Measurements from ENCODE around the gene NPHS1.
A peak's percentile ranks its signal among the peaks of the same experiment; 100 is the strongest.

The NPHS1 gene

DNA sequence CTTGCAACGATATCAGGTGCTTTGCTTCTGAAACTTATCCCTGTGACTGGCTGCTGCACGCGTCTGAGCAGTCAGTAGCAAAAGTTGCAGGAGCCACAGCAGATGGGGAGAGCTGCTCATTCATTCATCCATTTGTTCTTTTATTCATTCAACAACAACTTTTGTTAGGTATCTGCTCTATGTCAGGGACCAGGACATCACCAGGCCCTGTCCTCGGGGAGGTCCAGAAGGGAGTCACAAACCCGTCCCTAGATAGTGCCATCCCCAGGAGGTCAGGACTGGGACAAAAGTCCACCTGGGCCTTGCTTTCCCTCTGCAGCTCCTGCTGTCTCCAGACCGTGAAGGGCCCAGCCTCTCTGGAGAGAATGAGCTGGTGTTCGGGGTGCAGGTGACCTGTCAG, 74.3 kb downstream of the NPHS1 start:
- no peak for DNase-seq (ENCODE audit: low read depth)
- no peak for TF ChIP-seq MYC (IDR thresholded peaks at IDR 0.05; ENCODE audit: low read depth, low read length)
- TF ChIP-seq, protein P1, sequence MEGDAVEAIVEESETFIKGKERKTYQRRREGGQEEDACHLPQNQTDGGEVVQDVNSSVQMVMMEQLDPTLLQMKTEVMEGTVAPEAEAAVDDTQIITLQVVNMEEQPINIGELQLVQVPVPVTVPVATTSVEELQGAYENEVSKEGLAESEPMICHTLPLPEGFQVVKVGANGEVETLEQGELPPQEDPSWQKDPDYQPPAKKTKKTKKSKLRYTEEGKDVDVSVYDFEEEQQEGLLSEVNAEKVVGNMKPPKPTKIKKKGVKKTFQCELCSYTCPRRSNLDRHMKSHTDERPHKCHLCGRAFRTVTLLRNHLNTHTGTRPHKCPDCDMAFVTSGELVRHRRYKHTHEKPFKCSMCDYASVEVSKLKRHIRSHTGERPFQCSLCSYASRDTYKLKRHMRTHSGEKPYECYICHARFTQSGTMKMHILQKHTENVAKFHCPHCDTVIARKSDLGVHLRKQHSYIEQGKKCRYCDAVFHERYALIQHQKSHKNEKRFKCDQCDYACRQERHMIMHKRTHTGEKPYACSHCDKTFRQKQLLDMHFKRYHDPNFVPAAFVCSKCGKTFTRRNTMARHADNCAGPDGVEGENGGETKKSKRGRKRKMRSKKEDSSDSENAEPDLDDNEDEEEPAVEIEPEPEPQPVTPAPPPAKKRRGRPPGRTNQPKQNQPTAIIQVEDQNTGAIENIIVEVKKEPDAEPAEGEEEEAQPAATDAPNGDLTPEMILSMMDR (IDR thresholded peaks at IDR 0.05; ENCODE audit: low read depth, low read length) = no peak
- TF ChIP-seq, protein P2, sequence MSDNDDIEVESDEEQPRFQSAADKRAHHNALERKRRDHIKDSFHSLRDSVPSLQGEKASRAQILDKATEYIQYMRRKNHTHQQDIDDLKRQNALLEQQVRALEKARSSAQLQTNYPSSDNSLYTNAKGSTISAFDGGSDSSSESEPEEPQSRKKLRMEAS (IDR thresholded peaks at IDR 0.05; ENCODE audit: low read depth, low read length) = no peak
- TF ChIP-seq POLR2A (IDR thresholded peaks at IDR 0.05; ENCODE audit: extremely low read depth, insufficient read length) = no peak
- no peak overlapping the region for H3K4me3 ChIP-seq (ENCODE audit: low read depth, low read length)

DNA sequence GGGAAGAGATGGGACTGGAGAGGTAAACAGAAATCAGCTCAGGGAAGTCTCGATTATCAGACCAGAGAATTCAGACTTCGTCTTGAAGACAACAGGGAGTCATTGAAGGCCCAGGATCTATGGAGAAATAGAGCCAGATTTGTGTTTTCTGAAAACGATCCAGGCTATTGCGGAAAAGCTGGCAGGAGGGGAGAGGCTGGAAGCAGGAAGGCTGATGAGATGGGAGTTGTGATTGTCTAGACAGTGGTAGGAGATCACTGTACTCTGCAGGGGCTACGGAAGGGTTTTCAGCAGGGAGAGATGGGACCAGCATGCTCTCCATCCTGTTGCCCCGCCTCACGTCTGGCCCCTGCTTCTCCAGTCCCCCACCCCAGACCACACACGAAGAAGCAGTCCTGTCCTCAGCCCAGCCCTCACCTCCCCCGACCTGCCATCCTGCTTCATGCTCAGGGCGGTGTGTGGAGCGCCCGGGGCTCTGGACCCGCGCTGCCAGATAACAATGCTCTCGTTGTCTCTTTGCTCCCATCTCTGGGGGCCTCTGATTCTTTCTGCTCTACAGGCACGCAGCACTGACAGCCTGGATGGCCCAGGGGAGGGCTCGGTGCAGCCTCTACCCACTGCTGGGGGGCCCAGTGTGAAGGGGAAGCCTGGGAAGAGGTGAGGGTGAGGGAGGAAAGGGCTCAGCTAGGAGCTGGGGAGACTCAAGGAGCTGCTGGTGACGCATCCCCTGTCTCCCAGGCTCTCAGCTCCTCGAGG, 75.0 kb downstream of the NPHS1 start:
- TF ChIP-seq, protein P2 (IDR thresholded peaks at IDR 0.05; ENCODE audit: low read depth, low read length) = no peak
- TF ChIP-seq MYC (IDR thresholded peaks at IDR 0.05; ENCODE audit: low read depth, low read length) (no peak), POLR2A (IDR thresholded peaks at IDR 0.05; ENCODE audit: extremely low read depth, insufficient read length) (no peak)
- TF ChIP-seq, protein P1 (IDR thresholded peaks at IDR 0.05; ENCODE audit: low read depth, low read length) = no peak
- no peak overlapping the region for H3K4me3 ChIP-seq (ENCODE audit: low read depth, low read length)
- no peak for DNase-seq (ENCODE audit: low read depth)

DNA sequence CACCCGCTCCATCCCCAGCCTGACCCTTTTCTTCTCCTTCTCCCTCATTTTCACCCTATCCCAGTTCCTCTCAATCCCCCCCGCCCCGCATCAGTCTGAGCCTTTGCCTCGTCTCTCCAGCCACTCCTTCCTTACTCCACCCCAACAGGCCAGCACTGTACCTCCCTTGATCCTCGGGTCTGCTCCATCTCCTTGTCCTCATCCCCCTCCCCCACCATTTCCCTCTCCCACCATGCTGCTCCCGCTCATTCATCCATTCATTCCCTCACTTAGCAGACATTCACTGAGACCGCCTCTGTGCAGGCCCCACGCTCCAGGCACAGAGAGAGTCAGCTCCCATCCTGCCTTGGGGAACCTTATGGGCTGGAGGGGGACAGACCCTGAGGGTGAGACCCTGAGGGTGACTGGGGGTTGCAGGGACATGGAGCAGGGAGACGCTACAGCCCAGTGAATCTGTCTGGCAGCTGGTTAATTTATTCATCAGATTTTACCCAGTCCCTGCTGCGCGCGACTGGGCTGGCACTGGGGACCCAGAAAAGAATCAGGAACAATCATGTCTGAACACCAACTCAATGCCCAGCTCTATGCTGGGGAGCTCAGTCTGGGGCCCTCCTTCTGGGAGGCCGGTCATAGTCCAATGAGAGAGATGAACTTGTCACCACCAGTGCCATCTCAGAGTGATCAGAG, 76.1 kb downstream of the NPHS1 start:
- TF ChIP-seq POLR2A (IDR thresholded peaks at IDR 0.05; ENCODE audit: extremely low read depth, insufficient read length) = no peak
- TF ChIP-seq, protein P2 (IDR thresholded peaks at IDR 0.05; ENCODE audit: low read depth, low read length) = no peak
- TF ChIP-seq MYC (IDR thresholded peaks at IDR 0.05; ENCODE audit: low read depth, low read length) = no peak
- TF ChIP-seq, protein P1 (IDR thresholded peaks at IDR 0.05; ENCODE audit: low read depth, low read length) = no peak
- DNase-seq (ENCODE audit: low read depth) = no peak
- H3K4me3 ChIP-seq (ENCODE audit: low read depth, low read length) = peak overlapping the region; percentile 28

Measured in NB4 (cell line).